SU-DHL-6 (cell line): ENCODE data around the gene USP6.
"Not testable (repeated sequence)": the region's sequence is repeated elsewhere in the genome, so short reads cannot be mapped to it uniquely, and the experiment has no call there.

ENCODE experiments used
- H2AFZ ChIP-seq: fragments of 200-600 bp; sonication (generic); 2 replicates; pipeline ENCODE4 v1.6.1; 2014; ENCODE audit warnings: low read depth, mild to moderate bottlenecking, moderate library complexity, mixed read lengths, antibody characterized with exemption, low read length; ENCODE audit not compliant: severe bottlenecking
- H3F3A ChIP-seq: fragments of 200-600 bp; shearing (Covaris generic); 2 replicates; pipeline ENCODE4 v1.6.0; 2016; ENCODE audit warnings: antibody characterized with exemption, mild to moderate bottlenecking; ENCODE audit not compliant: insufficient read depth
- H3K27ac ChIP-seq: fragments of 200-600 bp; sonication (generic); 2 replicates; pipeline ENCODE4 v1.5.1; 2016; ENCODE audit warnings: low read depth, mild to moderate bottlenecking, low read length, moderate library complexity, mixed read lengths
- H3K27me3 ChIP-seq: fragments of 200-600 bp; sonication (generic), shearing (Covaris generic); 2 replicates; pipeline ENCODE4 v1.6.0; 2014; ENCODE audit warnings: mild to moderate bottlenecking, low read length
- H3K36me3 ChIP-seq: fragments of 200-600 bp; sonication (generic); 2 replicates; pipeline ENCODE4 v1.6.1; 2014; ENCODE audit warnings: mild to moderate bottlenecking, low read length, mixed read lengths
- H3K4me2 ChIP-seq: fragments of 300-600, 200-600 bp; shearing (Covaris generic), sonication (generic); 2 replicates; pipeline ENCODE4 v1.6.0; 2014; ENCODE audit warnings: low read length, low read depth, mild to moderate bottlenecking; ENCODE audit not compliant: poor library complexity, severe bottlenecking
- H3K4me3 ChIP-seq: fragments of 200-600 bp; sonication (generic); 2 replicates; pipeline ENCODE4 v1.5.1; 2014; ENCODE audit warnings: antibody characterized with exemption, low read length, mild to moderate bottlenecking, mixed read lengths; ENCODE audit not compliant: insufficient read depth, poor library complexity, severe bottlenecking
- H3K79me2 ChIP-seq: fragments of 200-600 bp; sonication (generic); 2 replicates; pipeline ENCODE4 v1.6.1; 2014; ENCODE audit warnings: mild to moderate bottlenecking, low read length, moderate library complexity; ENCODE audit not compliant: insufficient read depth
- H3K9ac ChIP-seq: fragments of 200-600 bp; sonication (generic); 2 replicates; pipeline ENCODE4 v1.7.0; 2014; ENCODE audit warnings: mild to moderate bottlenecking, low read length
- H3K9me2 ChIP-seq: fragments of 200-600 bp; sonication (generic); replicated peaks from 2 replicates; pipeline ENCODE4 v1.6.1; 2014; ENCODE audit warnings: low read length; ENCODE audit not compliant: insufficient read depth
- H3K9me3 ChIP-seq: fragments of 200-600 bp; sonication (generic); 2 replicates; pipeline ENCODE4 v1.6.1; 2014; ENCODE audit warnings: low read length, mixed read lengths; ENCODE audit not compliant: insufficient read depth
- H4K20me1 ChIP-seq: fragments of 200-600 bp; sonication (generic); 2 replicates; pipeline ENCODE4 v1.6.1; 2014; ENCODE audit warnings: low read depth, mild to moderate bottlenecking, antibody characterized with exemption, low read length, moderate library complexity, mixed read lengths
- EZH2phosphoT487 ChIP-seq: fragments of 200-600 bp; sonication (generic), shearing (Covaris generic); conservative IDR thresholded peaks from 2 replicates; pipeline ENCODE4 v1.6.1; 2018; ENCODE audit warnings: mild to moderate bottlenecking, antibody characterized with exemption, low read length, moderate library complexity, mixed read lengths
- TF ChIP-seq, protein P1 (sequence below): fragments of 200-600 bp; sonication (generic); IDR thresholded peaks from one replicate; pipeline ENCODE4 v1.5.1; 2017; ENCODE audit warnings: antibody characterized with exemption, mild to moderate bottlenecking, low read length, moderate library complexity; ENCODE audit not compliant: insufficient read depth, poor library complexity, severe bottlenecking

The USP6 gene

DNA sequence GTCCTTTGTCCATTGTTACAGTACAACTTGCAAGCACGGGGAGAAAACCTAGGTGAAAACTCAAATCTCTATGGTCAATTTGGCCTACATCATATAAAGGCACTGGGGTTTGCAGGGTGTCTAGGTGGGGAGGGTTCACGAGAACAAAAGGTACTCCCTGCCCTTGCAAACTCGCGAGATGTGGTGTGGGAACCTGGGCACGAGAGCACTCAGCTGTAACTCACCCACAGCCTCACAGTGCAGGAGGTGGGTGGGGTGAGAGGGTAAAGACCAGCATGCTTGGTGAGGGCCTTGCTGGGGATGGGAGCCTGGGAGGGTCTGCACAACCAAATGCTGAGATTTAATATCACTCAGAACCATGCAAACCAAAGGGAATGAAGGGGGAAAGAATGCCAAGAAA lies 94.3 kb downstream of the USP6 start:
- Histone ChIP-seq H3K4me2 (peak overlapping the region; percentile 42), H4K20me1 (no peaks in the 10 kb centered on the region), H3F3A (peaks cover 25% of the 10 kb centered on the region; the same call in 1 of the 2 replicates), H3K79me2 (no peaks in the 10 kb centered on the region), H3K9ac (peak overlapping the region; percentile 19; the same call in 1 of the 2 replicates), H3K9me3 (no peaks in the 10 kb centered on the region), H3K4me3 (peak overlapping the region; percentile 0), H2AFZ (no peak overlapping the region), H3K27ac (peak overlapping the region; percentile 86), H3K9me2 (no peaks in the 10 kb centered on the region), H3K27me3 (no peaks in the 10 kb centered on the region), H3K36me3 (no peaks in the 10 kb centered on the region)
- no peak for TF ChIP-seq EZH2phosphoT487
- TF ChIP-seq, protein P1, sequence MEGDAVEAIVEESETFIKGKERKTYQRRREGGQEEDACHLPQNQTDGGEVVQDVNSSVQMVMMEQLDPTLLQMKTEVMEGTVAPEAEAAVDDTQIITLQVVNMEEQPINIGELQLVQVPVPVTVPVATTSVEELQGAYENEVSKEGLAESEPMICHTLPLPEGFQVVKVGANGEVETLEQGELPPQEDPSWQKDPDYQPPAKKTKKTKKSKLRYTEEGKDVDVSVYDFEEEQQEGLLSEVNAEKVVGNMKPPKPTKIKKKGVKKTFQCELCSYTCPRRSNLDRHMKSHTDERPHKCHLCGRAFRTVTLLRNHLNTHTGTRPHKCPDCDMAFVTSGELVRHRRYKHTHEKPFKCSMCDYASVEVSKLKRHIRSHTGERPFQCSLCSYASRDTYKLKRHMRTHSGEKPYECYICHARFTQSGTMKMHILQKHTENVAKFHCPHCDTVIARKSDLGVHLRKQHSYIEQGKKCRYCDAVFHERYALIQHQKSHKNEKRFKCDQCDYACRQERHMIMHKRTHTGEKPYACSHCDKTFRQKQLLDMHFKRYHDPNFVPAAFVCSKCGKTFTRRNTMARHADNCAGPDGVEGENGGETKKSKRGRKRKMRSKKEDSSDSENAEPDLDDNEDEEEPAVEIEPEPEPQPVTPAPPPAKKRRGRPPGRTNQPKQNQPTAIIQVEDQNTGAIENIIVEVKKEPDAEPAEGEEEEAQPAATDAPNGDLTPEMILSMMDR, result no peak

- Histone ChIP-seq H3K79me2 (no peaks in the 10 kb centered on the region), H3K9me2 (no peaks in the 10 kb centered on the region), H2AFZ (peak overlapping the region; percentile 38), H3K36me3 (no peaks in the 10 kb centered on the region), H3K9ac (peak overlapping the region; percentile 19), H3F3A (peaks cover 22% of the 10 kb centered on the region; the same call in 1 of the 2 replicates), H3K4me3 (peak overlapping the region; percentile 0), H3K4me2 (peak overlapping the region; percentile 42), H3K9me3 (no peaks in the 10 kb centered on the region), H3K27me3 (no peaks in the 10 kb centered on the region), H3K27ac (peak overlapping the region; percentile 86), H4K20me1 (no peaks in the 10 kb centered on the region)
- no peak for TF ChIP-seq EZH2phosphoT487
- TF ChIP-seq, protein P1, result no peak
These were observed 94.9 kb downstream of the USP6 start for GRCh38 chr17:5210614-5211252.

GRCh38 chr17:5211458-5211857 lies 95.6 kb downstream of the USP6 start:
- no peak overlapping the region for H2AFZ ChIP-seq
- no peaks in the 10 kb centered on the region for H3K9me3 ChIP-seq
- no peak for TF ChIP-seq EZH2phosphoT487
- TF ChIP-seq, protein P1, result no peak
- H3K27me3 ChIP-seq, result no peaks in the 10 kb centered on the region
- peak overlapping the region; percentile 19; the same call in 1 of the 2 replicates for H3K9ac ChIP-seq
- no peak overlapping the region for H3K4me3 ChIP-seq
- H3K36me3 ChIP-seq, result no peaks in the 10 kb centered on the region
- H3K79me2 ChIP-seq, result no peaks in the 10 kb centered on the region
- peak overlapping the region; percentile 86 for H3K27ac ChIP-seq
- H4K20me1 ChIP-seq, result no peaks in the 10 kb centered on the region
- H3K4me2 ChIP-seq, result peak overlapping the region; percentile 42
- peaks cover 22% of the 10 kb centered on the region; the same call in 1 of the 2 replicates for H3F3A ChIP-seq
- H3K9me2 ChIP-seq, result no peaks in the 10 kb centered on the region

GRCh38 chr17:5217562-5217961 lies 101.7 kb downstream of the USP6 start:
- H3K9me2 ChIP-seq, H3K4me2 ChIP-seq, H3K9ac ChIP-seq, H3K79me2 ChIP-seq, H4K20me1 ChIP-seq, H3K9me3 ChIP-seq, H3K36me3 ChIP-seq, H3K27me3 ChIP-seq, H2AFZ ChIP-seq, H3K4me3 ChIP-seq, H3K27ac ChIP-seq: not testable (repeated sequence)
- peaks cover 29% of the 10 kb centered on the region for H3F3A ChIP-seq
